ENCODE data around the gene FLNC.

Gene FLNC

GRCh38 chr7:128831178-128831993 is 1.2 kb downstream of the FLNC start:
- in situ Hi-C loops (cut with HindIII; ENCODE audit: low sequenced_read_pairs): no loop called here

DNA sequence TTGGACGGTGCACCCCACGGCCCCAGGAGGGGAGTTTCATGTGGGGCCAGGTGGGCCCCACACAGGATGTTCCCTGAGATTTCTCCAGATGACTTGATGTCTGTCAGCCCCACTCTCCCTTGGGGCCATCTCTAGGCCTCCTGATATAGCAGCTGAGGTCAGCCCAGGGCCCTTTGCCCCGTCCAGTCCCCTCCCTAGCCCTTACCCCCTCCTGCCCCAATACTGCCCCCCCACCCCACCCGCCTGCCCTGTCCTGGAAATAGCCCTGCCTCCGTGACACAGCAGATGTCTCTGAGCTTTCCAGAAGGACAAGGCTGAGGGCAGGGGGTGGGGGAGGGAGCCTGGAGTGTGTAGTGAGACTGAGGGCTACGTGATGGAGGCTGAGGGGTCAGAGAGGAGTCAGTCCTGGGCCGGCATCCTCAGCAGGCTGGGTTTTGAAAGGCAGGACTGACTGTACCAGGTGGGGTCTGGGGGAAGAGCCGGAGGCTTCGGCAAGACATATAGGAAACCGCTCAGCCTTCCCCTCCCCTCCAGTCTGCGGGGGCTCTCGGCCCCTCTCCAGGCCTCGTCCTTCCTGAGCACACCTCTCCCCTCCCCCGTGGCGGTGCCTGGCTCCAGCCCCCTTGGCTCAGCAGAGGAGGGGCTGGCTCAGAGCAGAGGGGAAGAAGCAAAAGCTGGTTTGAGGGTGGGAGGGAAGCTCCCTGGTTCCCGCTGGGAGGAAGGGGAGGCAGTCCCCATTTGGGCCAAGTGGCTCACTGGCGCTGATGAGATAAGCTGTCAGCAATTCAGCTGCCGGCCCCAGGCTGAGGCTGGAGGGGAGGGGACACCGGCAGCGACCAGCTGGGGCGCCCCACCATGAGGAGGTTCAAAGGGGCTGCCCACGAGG is 2.0 kb downstream of the FLNC start:
- in situ Hi-C loops (cut with HindIII; ENCODE audit: low sequenced_read_pairs): no loop called here

- in situ Hi-C loops (cut with HindIII; ENCODE audit: low sequenced_read_pairs): no loop called here
These were observed 2.6 kb downstream of the FLNC start for GRCh38 chr7:128832880-128833147.

GRCh38 chr7:128833148-128833945 is 3.1 kb downstream of the FLNC start:
- in situ Hi-C loops (cut with HindIII; ENCODE audit: low sequenced_read_pairs): no loop called here

GRCh38 chr7:128833946-128834325 is 3.7 kb downstream of the FLNC start:
- in situ Hi-C loops (cut with HindIII; ENCODE audit: low sequenced_read_pairs): no loop called here

GRCh38 chr7:128835231-128835751 is 5.1 kb downstream of the FLNC start:
- in situ Hi-C loops (cut with HindIII; ENCODE audit: low sequenced_read_pairs): no loop called here

DNA sequence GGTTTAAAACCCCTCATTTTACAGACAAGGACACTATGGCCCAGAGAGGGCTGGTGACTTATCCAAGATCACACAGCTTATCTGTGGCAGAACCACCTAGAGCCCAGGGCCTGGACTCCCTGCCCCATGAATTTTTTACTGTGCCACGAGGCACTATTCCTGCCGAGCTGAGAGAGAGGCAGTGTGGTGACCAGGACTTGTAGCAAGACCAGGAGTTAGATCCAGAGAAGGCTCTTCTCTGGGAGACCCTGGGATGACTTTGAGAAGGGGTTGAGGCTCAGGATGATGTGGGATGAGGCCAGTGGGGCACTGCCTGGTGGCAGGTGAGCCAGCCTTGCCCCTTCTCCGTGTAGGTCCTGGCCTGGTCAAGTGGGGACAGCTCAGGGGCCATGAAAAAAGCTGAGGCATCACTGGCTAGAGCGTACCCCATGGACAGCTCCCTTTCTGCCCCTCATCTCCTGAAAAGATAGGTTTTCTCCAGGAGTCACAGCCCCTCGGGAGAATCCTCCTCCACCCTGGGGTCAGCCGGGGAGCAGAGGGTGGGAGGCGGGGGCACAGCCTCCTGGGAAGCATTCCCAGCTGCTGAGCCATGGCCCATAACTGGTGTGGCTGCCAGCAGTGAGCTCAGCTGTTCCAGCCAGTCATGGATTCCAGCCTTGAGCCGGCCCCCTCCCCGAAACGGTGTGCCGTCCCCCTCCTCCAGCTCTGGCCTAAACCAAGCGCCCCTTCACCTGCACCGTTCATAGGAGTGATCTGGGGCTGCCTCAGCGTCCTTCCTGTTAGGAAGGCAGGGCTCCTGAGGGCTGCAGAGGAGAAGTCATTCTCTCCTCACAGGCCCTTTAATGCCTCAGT is 5.8 kb downstream of the FLNC start:
- in situ Hi-C loops (cut with HindIII; ENCODE audit: low sequenced_read_pairs): no loop called here

GRCh38 chr7:128836729-128837348 is 6.6 kb downstream of the FLNC start:
- in situ Hi-C loops (cut with HindIII; ENCODE audit: low sequenced_read_pairs): no loop called here

GRCh38 chr7:128837521-128837921 is 7.3 kb downstream of the FLNC start:
- in situ Hi-C loops (cut with HindIII; ENCODE audit: low sequenced_read_pairs): no loop called here

DNA sequence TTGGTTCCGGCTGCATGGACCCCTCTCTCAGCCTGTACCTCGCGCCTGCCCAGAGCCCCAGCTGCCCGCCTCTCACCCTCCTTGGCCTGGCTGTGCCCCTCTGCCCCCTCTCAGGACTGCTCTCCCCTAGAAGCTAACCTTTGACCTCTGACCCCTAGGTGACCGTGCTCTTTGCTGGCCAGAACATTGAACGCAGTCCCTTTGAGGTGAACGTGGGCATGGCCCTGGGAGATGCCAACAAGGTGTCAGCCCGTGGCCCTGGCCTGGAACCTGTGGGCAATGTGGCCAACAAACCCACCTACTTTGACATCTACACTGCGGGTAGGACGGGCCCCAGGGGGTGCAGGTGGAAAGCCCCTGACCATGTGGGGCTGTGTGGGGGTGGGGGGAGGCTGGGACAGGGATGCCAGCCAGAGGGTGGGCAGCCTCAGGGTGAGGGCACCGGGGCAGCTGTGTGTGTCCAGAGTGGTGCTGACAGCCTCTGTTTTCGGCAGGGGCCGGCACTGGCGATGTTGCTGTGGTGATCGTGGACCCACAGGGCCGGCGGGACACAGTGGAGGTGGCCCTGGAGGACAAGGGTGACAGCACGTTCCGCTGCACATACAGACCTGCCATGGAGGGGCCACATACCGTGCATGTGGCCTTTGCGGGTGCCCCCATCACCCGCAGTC is 8.0 kb downstream of the FLNC start:
- in situ Hi-C loops (cut with HindIII; ENCODE audit: low sequenced_read_pairs): no loop called here

- in situ Hi-C loops (cut with HindIII; ENCODE audit: low sequenced_read_pairs): no loop called here
These were observed 8.9 kb downstream of the FLNC start for GRCh38 chr7:128838981-128839731.

GRCh38 chr7:128839751-128840177 is 9.6 kb downstream of the FLNC start:
- in situ Hi-C loops (cut with HindIII; ENCODE audit: low sequenced_read_pairs): no loop called here

- in situ Hi-C loops (cut with HindIII; ENCODE audit: low sequenced_read_pairs): no loop called here
These were observed 10.3 kb downstream of the FLNC start for GRCh38 chr7:128840326-128841170.

- in situ Hi-C loops (cut with HindIII; ENCODE audit: low sequenced_read_pairs): no loop called here
These were observed 11.0 kb downstream of the FLNC start for GRCh38 chr7:128841171-128841690.

- in situ Hi-C loops (cut with HindIII; ENCODE audit: low sequenced_read_pairs): no loop called here
These were observed 11.9 kb downstream of the FLNC start for GRCh38 chr7:128841921-128842673.

Measured in endothelial cell of hepatic sinusoid (primary cell).